LNCaP clone FGC (cell line): Measurements from ENCODE around the gene CACNG5.

Experiments
- DNase-seq: peaks from one replicate; pipeline ENCODE4 v3.0.0-alpha.2; 2011; ENCODE audit warnings: low read depth
- H3K4me3 ChIP-seq: 2 replicates; pipeline ENCODE4 v1.5.1; 2011; ENCODE audit warnings: mild to moderate bottlenecking, low read depth, low read length, control low read depth
- TF ChIP-seq, protein P1 (sequence below): IDR thresholded peaks from 2 replicates; pipeline ENCODE4 v1.5.1; 2012; ENCODE audit warnings: mild to moderate bottlenecking; ENCODE audit not compliant: control insufficient read depth, insufficient read depth; ENCODE audit errors: extremely low read depth

The CACNG5 gene

GRCh38 chr17:66884931-66885330 lies 50.0 kb downstream of the CACNG5 start:
- no peak for DNase-seq
- TF ChIP-seq, protein P1, sequence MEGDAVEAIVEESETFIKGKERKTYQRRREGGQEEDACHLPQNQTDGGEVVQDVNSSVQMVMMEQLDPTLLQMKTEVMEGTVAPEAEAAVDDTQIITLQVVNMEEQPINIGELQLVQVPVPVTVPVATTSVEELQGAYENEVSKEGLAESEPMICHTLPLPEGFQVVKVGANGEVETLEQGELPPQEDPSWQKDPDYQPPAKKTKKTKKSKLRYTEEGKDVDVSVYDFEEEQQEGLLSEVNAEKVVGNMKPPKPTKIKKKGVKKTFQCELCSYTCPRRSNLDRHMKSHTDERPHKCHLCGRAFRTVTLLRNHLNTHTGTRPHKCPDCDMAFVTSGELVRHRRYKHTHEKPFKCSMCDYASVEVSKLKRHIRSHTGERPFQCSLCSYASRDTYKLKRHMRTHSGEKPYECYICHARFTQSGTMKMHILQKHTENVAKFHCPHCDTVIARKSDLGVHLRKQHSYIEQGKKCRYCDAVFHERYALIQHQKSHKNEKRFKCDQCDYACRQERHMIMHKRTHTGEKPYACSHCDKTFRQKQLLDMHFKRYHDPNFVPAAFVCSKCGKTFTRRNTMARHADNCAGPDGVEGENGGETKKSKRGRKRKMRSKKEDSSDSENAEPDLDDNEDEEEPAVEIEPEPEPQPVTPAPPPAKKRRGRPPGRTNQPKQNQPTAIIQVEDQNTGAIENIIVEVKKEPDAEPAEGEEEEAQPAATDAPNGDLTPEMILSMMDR, result no peak
- no peak overlapping the region for H3K4me3 ChIP-seq

DNA sequence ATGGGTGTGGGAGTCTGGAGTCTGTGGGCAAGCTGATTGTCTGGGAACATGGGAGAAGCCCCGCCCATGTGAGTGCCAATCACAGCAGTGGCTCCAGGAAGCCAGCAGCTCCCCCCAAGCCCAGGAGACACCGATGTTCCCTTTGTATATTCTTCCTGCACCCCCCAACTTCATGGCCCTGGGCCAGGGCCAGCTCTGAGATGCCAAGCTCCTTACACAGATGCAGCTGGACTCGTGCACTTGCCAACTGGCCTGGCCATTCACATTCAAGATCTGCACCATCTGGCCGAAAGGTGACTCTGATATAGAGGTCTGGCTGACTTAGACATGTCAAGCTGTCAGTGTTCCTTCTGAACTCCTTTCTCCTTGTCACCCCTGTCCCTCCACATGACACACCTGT lies 50.5 kb downstream of the CACNG5 start:
- DNase-seq, result no peak
- no peak overlapping the region for H3K4me3 ChIP-seq
- TF ChIP-seq, protein P1, result no peak

DNA sequence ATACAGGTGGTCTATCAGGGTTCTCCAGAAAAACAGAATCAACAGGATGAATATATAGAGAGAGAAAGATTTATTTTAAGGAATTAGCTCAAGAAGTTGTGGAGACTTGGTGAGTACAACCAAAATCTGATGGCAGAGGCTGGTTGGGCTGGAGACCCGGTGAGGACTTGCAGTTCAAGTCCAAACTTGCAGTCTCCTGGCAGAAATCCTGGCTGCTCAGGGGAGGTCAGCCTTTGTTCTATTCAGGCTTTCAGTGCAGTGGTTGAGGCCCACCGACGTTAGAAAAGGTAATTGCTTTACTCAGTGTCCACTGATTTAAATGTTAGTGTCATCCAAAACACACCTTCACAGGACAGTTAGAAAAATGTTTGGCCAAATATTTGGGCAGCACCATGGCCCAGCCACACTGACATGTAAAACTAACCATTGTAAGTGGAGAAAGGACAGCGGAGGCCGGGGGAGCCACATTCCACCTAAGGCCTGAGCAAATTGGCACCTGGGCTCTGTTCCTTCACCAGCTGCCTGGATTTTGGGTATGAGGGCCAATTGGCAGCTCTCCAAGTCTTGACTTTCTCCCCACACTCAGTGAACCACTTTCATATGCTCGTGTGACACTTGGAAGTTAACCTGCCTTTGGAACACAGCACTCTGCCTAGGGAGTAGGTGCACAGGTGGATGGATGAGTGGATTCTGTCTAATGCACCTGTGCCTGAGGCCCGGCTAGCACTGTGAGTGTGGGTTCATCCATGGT lies 54.7 kb downstream of the CACNG5 start:
- TF ChIP-seq, protein P1, result no peak
- no peak overlapping the region for H3K4me3 ChIP-seq
- DNase-seq, result no peak

- TF ChIP-seq, protein P1, result no peak
- no peak overlapping the region for H3K4me3 ChIP-seq
- no peak for DNase-seq
These were observed 57.3 kb downstream of the CACNG5 start for GRCh38 chr17:66892246-66892645.

GRCh38 chr17:66893382-66893781 lies 58.5 kb downstream of the CACNG5 start:
- no peak overlapping the region for H3K4me3 ChIP-seq
- TF ChIP-seq, protein P1, result no peak
- DNase-seq, result no peak

DNA sequence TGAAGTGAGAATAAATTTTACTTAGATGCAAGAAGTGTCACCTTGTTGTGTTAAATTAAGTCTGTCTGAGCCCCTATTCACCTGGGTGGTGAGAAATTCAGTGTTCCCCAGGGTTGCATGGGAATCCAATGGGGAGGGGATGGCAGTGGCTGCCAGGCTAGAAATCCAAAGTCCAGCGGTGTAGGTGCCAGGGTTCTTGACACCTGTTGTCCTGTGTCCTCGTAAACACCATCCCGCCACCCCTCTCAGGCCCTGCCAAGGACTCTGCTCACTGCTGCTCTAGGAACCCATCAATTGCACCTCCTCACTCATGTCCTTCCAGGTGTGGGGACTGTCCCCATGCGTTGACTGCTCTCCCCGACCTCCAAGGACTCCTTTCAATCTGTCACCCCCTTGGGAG lies 58.9 kb downstream of the CACNG5 start:
- TF ChIP-seq, protein P1, result no peak
- DNase-seq, result no peak
- H3K4me3 ChIP-seq, result no peak overlapping the region

DNA sequence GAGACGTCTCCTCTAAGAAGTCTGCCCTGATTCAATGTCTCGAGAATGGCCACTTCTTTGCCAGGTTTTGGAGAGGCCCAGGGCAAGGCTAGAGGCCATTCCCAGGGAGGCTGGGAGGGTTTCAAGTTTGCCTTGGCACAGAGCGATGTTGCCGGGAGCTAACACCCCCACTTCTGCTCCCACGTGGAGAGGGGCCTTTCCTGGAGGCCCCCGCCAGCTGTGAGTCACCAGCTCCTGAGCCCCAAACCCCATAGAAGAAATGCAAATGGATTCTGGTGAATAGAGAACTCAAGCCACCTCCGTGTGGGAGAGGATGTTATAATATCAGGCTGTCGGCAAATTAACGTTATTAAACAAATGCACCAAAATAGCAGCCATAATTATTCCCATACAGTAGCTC lies 62.2 kb downstream of the CACNG5 start:
- TF ChIP-seq, protein P1, result no peak
- no peak overlapping the region for H3K4me3 ChIP-seq
- DNase-seq, result no peak
